ENCODE results near the gene TRPM1.

- TF ChIP-seq, protein P1, sequence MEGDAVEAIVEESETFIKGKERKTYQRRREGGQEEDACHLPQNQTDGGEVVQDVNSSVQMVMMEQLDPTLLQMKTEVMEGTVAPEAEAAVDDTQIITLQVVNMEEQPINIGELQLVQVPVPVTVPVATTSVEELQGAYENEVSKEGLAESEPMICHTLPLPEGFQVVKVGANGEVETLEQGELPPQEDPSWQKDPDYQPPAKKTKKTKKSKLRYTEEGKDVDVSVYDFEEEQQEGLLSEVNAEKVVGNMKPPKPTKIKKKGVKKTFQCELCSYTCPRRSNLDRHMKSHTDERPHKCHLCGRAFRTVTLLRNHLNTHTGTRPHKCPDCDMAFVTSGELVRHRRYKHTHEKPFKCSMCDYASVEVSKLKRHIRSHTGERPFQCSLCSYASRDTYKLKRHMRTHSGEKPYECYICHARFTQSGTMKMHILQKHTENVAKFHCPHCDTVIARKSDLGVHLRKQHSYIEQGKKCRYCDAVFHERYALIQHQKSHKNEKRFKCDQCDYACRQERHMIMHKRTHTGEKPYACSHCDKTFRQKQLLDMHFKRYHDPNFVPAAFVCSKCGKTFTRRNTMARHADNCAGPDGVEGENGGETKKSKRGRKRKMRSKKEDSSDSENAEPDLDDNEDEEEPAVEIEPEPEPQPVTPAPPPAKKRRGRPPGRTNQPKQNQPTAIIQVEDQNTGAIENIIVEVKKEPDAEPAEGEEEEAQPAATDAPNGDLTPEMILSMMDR (conservative IDR thresholded peaks at IDR 0.05 in 1 of 2, IDR thresholded peaks at IDR 0.05 in 1 of 2; ENCODE audit: low read depth in 1 of 2, low read length in 2 of 2): no peak
- TF ChIP-seq EZH2 (IDR thresholded peaks at IDR 0.05; ENCODE audit: low read length, missing control alignments): no peak
These were observed 38.6 kb downstream of the TRPM1 start for GRCh38 chr15:31062911-31063310.

All from fibroblast of lung (primary cell).